IPS-18c (cell line): ENCODE data around the gene NAGPA.
"Not testable (repeated sequence)": the region's sequence is repeated elsewhere in the genome, so short reads cannot be mapped to it uniquely, and the experiment has no call there.

ENCODE experiments used
- H3K4me3 ChIP-seq: 2 replicates; pipeline ENCODE4 v1.7.0; 2013; ENCODE audit warnings: low read depth, mild to moderate bottlenecking, low read length, moderate library complexity; ENCODE audit not compliant: insufficient read depth
- H3K9me3 ChIP-seq: one replicate; pipeline ENCODE4 v1.6.1; 2013; ENCODE audit warnings: mild to moderate bottlenecking, low read length, moderate library complexity; ENCODE audit not compliant: control insufficient read depth, insufficient read depth

Gene NAGPA

GRCh38 chr16:5065326-5065725 lies 31.6 kb upstream of the NAGPA start:
- Histone ChIP-seq H3K4me3 (no peak overlapping the region), H3K9me3 (no peaks in the 10 kb centered on the region)

- Histone ChIP-seq H3K4me3 (no peak overlapping the region), H3K9me3 (no peaks in the 10 kb centered on the region)
Observed at GRCh38 chr16:5064915-5065314, 31.2 kb upstream of the NAGPA start.

- no peaks in the 10 kb centered on the region for H3K9me3 ChIP-seq
- H3K4me3 ChIP-seq: no peak overlapping the region
Observed at GRCh38 chr16:5062790-5063765, 29.3 kb upstream of the NAGPA start.

GRCh38 chr16:5062051-5062450 lies 28.3 kb upstream of the NAGPA start:
- no peaks in the 10 kb centered on the region for H3K9me3 ChIP-seq

DNA sequence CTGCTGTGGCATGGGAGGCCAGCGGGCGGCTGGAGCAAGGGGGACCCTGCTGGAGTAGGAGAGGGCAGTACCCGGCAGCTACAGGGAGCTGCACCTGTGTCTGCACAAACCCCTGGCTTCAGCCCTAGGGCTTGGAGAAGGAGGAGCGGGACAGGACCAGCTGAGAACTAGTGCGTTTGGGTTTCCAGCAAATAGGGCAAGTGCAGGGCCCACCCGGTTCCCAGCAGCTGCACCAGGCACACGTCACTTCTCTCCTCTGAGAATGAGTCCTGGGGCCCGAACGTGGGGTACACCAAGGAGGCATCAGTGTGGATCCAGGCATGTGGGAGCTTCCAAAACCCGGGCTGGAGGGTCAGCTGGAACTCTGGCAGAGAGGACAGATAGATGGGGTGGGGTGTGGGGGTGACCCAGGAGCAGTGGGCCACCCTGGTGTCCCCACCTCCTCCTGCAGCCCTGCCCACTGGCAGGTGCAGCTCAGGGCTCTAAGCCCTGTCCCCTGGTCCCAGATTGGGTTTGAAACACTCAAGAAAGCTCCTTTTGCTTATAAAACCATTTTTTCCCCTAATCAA lies 26.4 kb upstream of the NAGPA start:
- H3K4me3 ChIP-seq: no peak overlapping the region
- H3K9me3 ChIP-seq: no peaks in the 10 kb centered on the region

More at GRCh38 chr16:5062051-5062450, 28.3 kb upstream of the NAGPA start:
- no peak overlapping the region for H3K4me3 ChIP-seq

GRCh38 chr16:5059386-5060072 lies 25.8 kb upstream of the NAGPA start:
- H3K9me3 ChIP-seq: no peaks in the 10 kb centered on the region
- no peak overlapping the region; the same call in 1 of the 2 replicates for H3K4me3 ChIP-seq

DNA sequence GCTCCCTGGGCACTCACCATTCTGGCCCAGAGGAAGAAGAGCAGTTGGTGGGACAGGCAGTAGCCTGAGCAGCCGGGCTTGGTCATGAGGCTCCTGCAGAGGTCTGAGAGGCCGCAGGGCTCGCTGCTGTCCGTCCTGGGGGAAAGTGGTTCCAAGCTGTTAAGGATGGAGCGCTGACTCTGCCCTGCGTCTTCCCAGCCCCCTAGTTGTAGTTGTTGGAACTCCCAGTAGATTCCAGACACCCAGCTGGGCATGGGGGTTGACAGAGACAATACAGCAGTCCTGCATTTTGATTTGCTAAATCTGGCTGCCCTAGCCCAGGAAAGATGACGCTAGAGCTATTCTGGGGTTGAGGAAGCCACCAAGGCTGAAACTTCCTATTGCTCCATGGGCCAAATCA lies 24.7 kb upstream of the NAGPA start:
- Histone ChIP-seq H3K9me3 (no peaks in the 10 kb centered on the region), H3K4me3 (0 out of 2 replicates have a peak overlapping the region, but pooled peaks have one; percentile 1)

GRCh38 chr16:5056352-5056751 lies 22.6 kb upstream of the NAGPA start:
- no peaks in the 10 kb centered on the region for H3K9me3 ChIP-seq
- no peak overlapping the region for H3K4me3 ChIP-seq

DNA sequence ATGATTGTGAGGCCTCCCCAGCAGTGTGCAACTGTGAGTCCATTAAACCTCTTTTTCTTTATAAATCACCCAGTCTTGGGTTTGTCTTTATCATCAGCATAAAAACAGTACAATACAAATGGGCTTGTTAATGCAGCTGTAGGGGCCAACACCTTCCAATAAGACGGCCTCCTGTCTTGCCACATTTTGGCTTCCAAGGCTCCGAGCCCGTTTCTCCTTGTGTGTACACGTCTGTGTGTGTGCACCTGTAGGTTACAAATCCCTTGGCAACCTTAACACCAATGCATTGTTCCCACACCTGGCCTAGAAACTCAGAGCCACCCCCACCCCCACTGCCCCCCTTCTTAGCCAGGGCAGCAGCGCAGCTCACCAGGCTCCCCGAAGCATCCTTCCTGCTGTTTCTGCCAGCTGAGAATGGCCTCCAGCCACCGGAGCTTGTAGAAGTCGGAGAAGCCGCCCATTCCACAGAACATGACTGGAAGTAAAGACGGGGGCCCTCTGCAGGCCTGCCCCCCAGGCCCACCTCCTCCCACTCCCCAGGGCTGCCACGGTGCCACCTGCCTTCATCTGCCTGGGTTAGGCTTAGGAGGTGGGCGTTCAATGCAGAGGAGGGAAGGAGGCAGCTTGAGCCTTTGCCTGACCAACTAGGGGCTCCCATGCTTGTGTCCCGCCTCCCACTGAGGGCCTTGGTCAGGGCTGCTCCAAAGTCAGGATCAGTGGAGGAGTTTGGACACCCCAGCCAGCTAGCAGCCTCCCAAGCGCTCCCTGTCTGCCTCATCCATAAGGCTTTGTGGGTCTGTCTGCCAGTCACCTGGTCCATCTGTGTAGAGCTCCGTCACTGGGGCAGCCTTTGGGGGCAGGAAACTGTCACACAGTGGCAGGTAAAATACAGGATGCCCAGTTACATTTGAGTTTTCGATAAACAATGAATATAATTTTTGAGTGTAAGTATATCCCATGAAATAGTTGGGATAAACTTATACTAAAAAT lies 21.4 kb upstream of the NAGPA start:
- Histone ChIP-seq H3K9me3 (no peaks in the 10 kb centered on the region), H3K4me3 (no peak overlapping the region)

- no peak overlapping the region for H3K4me3 ChIP-seq
- H3K9me3 ChIP-seq: no peaks in the 10 kb centered on the region
Observed at GRCh38 chr16:5046914-5047313, 13.2 kb upstream of the NAGPA start.

GRCh38 chr16:5045499-5046115 lies 11.9 kb upstream of the NAGPA start:
- H3K9me3 ChIP-seq: no peaks in the 10 kb centered on the region
- H3K4me3 ChIP-seq: no peak overlapping the region

- not testable (repeated sequence) for H3K9me3 ChIP-seq, H3K4me3 ChIP-seq
Observed at GRCh38 chr16:5044581-5044980, 10.8 kb upstream of the NAGPA start.

GRCh38 chr16:5044011-5044540 lies 10.3 kb upstream of the NAGPA start:
- Histone ChIP-seq H3K4me3 (no peak overlapping the region), H3K9me3 (no peaks in the 10 kb centered on the region)

GRCh38 chr16:5042574-5043171 lies 8.9 kb upstream of the NAGPA start:
- Histone ChIP-seq H3K4me3 (no peak overlapping the region), H3K9me3 (no peaks in the 10 kb centered on the region)

GRCh38 chr16:5041600-5042133 lies 7.9 kb upstream of the NAGPA start:
- Histone ChIP-seq H3K9me3 (no peaks in the 10 kb centered on the region), H3K4me3 (no peak overlapping the region)

DNA sequence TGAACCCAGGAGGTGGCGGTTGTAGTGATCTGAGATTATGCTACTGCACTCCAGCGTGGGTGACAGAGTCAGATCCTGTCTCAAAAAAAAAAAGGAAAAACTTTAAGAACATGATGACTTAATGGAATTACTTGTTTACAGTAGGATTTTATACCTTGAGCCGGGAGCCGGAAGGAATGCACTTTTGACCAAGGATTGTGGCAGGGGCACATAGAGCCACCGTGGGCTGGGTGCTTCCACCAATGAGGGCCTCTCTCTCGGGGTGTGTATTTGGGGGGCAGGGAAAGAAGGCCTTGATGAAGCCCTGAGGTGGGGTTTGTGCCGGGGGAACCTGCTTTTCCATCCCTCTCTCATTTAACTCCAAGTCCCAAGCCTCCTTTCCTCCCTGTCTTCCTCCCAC lies 6.7 kb upstream of the NAGPA start:
- Histone ChIP-seq H3K9me3 (no peaks in the 10 kb centered on the region), H3K4me3 (no peak overlapping the region)
